Esophagus squamous epithelium (tissue), 4 donors: ENCODE measurements around the gene UBA3.

Experiments
- CTCF ChIP-seq, 6 experiments: fragments of 450-650 bp in 4 of 6; fragments of 200-600 bp in 2 of 6; sonication (generic) in 2 of 6; IDR thresholded peaks; one replicate each; pipeline ENCODE4 v1.5.1; 2016 to 2019; ENCODE audit warnings: antibody characterized with exemption in 6 of 6, mild to moderate bottlenecking in 4 of 6, moderate library complexity in 4 of 6
- POLR2A ChIP-seq, 4 donors: fragments of 450-650 bp; IDR thresholded peaks; one replicate each; pipeline ENCODE4 v1.6.1; 2017; ENCODE audit warnings: antibody characterized with exemption in 4 of 4, mild to moderate bottlenecking in 4 of 4, moderate library complexity in 3 of 4

- TF ChIP-seq POLR2A (IDR thresholded peaks at IDR 0.05), result no peak
- TF ChIP-seq CTCF (IDR thresholded peaks at IDR 0.05), result no peak
These were observed 27.7 kb downstream of the UBA3 start for GRCh38 chr3:69052472-69052898.
